ENCODE measurements around the gene TARDBP.
"Not testable (repeated sequence)": the region's sequence is repeated elsewhere in the genome, so short reads cannot be mapped to it uniquely, and the experiment has no call there.

TARDBP gene

DNA sequence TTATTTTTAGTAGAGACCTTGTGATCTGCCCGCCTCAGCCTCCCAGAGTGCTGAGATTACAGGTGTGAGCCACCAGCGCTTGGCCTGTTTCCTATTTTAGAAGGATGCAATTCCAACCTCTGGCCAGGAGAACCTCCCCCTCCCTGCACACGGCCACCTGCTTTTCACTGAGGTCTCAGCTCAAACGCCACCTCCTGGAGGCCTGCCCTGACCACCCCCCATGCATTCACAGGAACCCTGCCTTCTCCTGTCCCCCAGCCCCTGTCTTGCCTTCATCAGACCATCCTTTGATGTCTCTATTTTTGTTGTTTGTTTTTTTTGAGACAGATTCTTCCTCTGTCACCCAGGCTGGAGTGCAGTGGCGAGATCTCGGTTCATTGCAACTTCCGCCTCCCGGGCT is 45.0 kb downstream of the TARDBP start:
- TF ChIP-seq POLR2AphosphoS5 (IDR thresholded peaks at IDR 0.05; ENCODE audit: low read depth, low read length): no peak
- no peak for TF ChIP-seq TAF1 (IDR thresholded peaks at IDR 0.05; ENCODE audit: borderline replicate concordance, low read depth, low read length)
- TF ChIP-seq POLR2A (IDR thresholded peaks at IDR 0.05; ENCODE audit: low read depth, low read length): no peak
- no peak for DNase-seq (ENCODE audit: insufficient read length)
- no peak for FAIRE-seq

DNA sequence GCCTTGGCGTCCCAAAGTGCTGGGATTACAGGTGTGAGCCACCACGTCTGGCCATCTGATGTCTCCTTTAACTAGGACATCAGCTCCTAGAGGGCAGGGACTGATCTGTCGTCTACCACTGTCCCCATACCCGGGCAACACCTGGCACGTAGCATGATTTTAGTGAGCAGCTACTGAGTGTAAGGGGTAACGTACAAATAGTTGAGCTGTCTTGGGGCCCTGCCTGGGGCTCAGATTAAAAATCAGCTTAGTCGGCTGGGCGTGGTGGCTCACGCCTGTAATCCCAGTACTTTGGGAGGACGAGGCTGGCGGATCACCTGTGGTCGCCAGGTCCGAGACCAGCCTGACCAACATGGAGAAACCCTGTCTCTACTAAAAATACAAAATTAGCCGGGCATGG is 45.6 kb downstream of the TARDBP start:
- FAIRE-seq (no peak), DNase-seq (ENCODE audit: insufficient read length) (no peak)
- TF ChIP-seq POLR2AphosphoS5 (IDR thresholded peaks at IDR 0.05; ENCODE audit: low read depth, low read length) (no peak), POLR2A (IDR thresholded peaks at IDR 0.05; ENCODE audit: low read depth, low read length) (no peak), TAF1 (IDR thresholded peaks at IDR 0.05; ENCODE audit: borderline replicate concordance, low read depth, low read length) (no peak)

DNA sequence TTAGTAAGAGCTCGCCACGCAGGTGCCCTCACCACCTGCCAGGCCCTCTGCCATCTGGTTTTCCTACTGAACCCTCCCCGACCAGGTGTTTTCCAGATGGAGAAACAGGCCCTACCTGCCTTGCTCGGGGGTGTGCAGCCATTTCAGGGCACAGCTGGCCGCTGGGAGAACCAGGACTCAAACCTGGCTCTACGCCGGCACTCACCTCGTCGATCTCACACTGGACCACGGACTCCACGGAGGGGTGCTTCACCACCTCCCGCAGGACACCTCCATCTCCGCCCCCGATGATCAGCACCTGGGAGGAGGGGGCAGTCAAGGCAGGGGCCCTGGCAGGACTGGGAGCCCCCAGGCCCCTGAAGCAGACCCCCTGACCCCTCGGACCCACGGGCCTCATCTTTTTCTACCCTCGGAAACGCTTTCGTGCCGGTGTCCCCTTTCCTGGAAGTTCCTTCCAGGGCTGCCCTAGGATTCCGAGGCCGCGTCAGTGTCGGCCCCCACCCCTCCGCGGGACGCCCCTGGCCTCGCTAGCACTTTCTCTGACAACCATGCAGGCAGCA is 46.2 kb downstream of the TARDBP start:
- TF ChIP-seq TAF1 (IDR thresholded peaks at IDR 0.05; ENCODE audit: borderline replicate concordance, low read depth, low read length) (no peak), POLR2AphosphoS5 (IDR thresholded peaks at IDR 0.05; ENCODE audit: low read depth, low read length) (no peak), POLR2A (IDR thresholded peaks at IDR 0.05; ENCODE audit: low read depth, low read length) (no peak)
- FAIRE-seq: no peak
- no peak for DNase-seq (ENCODE audit: insufficient read length)

DNA sequence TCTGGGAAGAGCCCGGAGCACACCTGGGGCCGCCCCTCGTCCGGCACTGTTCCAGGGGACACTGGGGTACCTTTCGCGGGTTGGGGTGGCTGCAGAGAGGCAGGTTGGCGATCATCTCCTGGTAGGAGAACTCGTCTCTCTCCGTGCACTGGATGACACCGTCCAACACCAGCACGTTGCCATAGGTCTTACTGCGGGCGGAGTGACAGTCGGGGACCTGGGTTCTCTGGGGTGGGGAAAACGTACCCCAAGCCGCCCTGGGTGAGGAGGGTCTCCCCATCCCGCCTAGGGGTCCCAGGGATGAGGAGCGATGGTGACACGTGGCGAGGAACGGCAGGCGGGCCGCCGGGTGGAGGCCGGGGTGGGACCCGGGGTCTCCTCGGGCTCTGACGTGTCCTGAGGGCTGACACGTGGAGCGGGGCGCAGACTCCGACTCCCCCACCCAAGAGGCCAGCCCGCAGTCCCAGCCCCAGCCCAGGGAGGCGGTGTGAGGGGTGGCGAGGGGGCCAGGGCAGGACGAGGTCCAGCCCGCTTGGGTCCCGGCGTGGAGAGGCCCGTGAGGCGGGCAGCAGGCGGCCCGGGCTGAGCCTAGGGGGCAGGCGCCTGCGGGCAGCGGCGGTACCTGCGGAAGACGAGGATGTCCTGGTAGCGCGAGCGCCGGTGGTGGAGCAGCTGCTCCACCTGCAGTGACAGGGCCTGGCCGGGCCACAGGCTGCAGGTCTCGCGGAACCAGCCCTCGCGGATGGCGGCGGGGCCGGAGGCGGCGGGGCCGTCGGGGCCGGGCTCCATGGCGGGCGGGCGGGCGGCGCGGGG is 46.9 kb downstream of the TARDBP start:
- FAIRE-seq: no peak
- no peak for DNase-seq (ENCODE audit: insufficient read length)
- TF ChIP-seq POLR2A (IDR thresholded peaks at IDR 0.05; ENCODE audit: low read depth, low read length) (no peak), POLR2AphosphoS5 (IDR thresholded peaks at IDR 0.05; ENCODE audit: low read depth, low read length) (no peak; the same call in 1 of the 2 replicates), TAF1 (IDR thresholded peaks at IDR 0.05; ENCODE audit: borderline replicate concordance, low read depth, low read length) (0 out of 2 replicates have a peak, but pooled peaks have one; percentile 5)

DNA sequence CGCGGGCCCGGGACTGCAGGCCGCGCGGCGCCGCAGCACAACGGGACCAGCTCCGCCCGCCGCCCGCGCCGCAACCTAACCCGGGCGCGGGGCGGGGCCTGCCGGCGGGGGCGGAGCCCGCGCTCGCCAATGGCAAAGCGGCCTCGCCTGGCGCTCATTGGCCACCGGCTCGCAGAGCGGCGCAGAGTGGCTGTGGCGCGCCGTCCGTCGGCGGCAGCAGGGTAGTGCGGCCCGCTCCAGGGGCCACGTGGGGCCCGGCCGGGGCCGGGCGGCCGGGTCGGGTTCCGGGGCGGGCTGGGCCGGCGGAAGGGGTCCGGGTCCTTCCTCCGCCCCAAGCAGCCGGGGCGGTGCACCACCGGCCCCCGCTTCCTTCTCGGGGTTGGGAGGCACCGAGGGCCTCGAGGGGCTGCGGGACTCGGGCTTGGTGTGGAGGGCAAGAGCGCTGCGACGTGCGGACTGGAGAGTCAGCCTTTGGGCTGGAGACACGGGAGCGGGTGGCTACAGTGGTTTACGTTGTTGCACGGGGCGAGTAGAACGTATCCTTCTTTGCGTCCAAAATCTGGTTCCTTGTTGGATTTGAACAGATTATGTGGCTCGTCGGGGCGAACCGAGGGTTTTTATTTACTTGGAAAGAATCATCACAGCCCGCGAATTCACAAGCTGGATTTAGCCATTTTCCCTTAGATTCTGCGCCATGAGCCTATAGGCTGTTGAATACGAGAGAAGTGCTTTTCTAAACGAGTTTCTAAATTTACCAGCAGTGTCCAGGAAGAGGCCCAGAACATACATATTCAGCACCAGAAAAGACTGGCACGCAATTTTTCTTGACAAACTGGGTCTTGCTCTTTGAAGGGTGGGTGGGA is 47.7 kb downstream of the TARDBP start, which contains the start of gene SRM:
Gene SRM (minus strand): TSS at position 51 of the 863 bp plus-strand sequence. CDS start 75 bp downstream, outside the sequence.
- peak; percentile 99 for FAIRE-seq
- TF ChIP-seq POLR2A (IDR thresholded peaks at IDR 0.05; ENCODE audit: low read depth, low read length): peak; percentile 79
- TF ChIP-seq POLR2AphosphoS5 (IDR thresholded peaks at IDR 0.05; ENCODE audit: low read depth, low read length): peak; percentile 56
- TF ChIP-seq TAF1 (IDR thresholded peaks at IDR 0.05; ENCODE audit: borderline replicate concordance, low read depth, low read length): peak; percentile 44; the same call in 1 of the 2 replicates
- DNase-seq (ENCODE audit: insufficient read length): peak; percentile 99

DNA sequence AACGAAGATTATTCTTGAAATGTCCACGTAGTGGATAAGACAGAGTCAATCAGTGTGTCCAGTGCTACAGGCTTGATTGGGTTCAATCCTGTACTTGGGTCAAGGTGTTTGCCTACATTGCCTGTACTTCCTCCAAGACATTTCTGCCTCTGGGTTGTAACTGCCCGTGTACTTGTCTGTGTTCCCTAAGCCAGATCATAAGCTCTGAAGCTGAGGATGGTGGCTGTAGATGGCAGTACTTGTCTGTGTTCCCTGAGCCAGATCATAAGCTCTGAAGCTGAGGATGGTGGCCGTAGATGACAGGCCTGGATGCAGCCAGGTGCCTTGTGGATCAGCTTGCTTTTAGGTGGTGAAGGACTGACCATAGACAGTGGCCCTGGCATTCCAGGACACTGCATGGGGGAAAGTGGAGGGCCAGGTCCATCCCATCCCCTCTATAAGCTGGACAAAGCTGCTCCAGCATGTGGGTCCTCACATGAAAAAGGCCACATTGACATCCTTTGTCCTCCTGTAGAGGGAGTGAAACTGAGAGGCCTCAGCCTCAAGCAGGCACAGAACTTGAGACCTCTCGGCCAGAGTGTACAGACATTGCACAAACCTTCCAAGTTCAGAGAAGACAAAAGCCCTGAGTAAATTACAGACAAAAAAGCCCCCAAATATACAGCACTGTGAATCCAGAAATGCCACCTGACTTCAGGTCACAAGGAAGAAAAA is 49.4 kb downstream of the TARDBP start:
- DNase-seq (ENCODE audit: insufficient read length) (no peak), FAIRE-seq (peak; percentile 24)
- TF ChIP-seq TAF1 (IDR thresholded peaks at IDR 0.05; ENCODE audit: borderline replicate concordance, low read depth, low read length): no peak
- TF ChIP-seq POLR2AphosphoS5 (IDR thresholded peaks at IDR 0.05; ENCODE audit: low read depth, low read length): no peak
- no peak for TF ChIP-seq POLR2A (IDR thresholded peaks at IDR 0.05; ENCODE audit: low read depth, low read length)

DNA sequence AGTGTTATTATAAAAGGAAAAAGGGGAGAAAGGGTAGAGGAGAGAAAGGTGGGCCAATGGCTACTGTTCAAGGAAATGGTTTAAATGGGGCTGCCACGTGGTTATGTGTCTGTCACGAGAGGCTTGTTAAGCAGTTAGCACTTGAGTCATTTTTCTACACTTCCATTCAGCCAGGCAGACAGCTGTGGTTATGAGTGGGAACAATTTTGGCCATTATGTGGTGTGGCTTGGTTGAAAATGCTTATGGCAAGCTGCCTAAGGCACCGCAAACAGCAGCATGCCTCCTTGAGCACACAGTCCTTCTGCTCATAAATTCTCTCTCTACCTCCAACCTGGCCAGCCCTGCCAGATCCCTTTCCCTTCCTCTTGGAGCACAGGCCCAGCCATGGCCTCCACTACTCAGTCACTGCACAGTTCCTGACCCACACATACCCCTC is 50.5 kb downstream of the TARDBP start:
- TF ChIP-seq POLR2AphosphoS5 (IDR thresholded peaks at IDR 0.05; ENCODE audit: low read depth, low read length) (peak; percentile 59; the same call in 1 of the 2 replicates), POLR2A (IDR thresholded peaks at IDR 0.05; ENCODE audit: low read depth, low read length) (no peak), TAF1 (IDR thresholded peaks at IDR 0.05; ENCODE audit: borderline replicate concordance, low read depth, low read length) (no peak)
- FAIRE-seq (peak; percentile 48), DNase-seq (ENCODE audit: insufficient read length) (no peak)

DNA sequence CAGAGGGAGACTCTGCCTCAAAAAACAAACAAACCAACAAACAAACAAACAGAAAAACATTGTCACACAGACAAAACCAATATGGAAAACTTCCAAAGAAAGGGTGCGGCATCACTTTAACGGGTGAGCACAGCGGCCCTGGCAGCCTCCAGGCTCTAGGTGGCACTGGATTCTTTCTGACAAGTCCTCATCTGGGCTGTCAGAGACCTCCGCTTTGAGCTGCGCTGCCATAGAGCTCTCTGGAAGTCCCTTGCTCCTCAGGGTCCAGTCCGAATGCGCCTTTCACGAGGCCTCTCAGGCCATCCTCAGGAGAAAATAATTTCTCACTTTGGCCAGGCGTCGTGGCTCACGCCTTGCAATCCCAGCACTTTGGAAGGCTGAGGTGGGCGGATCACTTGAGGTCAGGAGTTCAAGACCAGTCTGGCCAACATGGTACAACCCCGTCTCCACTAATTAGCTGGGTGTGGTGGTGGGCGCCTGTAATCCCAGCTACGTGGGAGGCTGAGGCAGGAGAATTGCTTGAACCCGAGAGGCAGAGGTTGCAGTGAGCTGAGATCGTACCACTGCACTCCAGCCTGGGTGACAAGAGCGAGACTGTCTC is 51.6 kb downstream of the TARDBP start:
- FAIRE-seq; DNase-seq (ENCODE audit: insufficient read length): not testable (repeated sequence)

DNA sequence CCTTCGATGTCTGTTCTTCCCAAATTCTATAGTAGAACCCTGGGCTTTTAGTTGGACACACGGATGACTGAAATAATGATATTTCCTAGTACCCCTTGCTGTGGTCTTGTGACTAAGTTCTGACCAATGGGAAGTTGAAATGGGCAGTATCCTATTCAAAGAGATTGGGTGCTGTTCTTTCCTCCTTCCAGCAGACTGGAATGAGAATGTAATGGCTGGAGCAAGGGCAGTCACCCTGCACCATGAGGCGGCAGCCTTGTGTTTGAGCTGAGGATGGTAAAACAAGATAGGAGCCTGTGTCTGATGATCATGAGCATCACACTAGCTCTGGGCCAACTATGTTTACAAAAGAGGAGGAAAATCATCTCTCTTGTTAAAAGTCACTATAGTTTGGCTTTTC is 52.5 kb downstream of the TARDBP start:
- no peak for TF ChIP-seq TAF1 (IDR thresholded peaks at IDR 0.05; ENCODE audit: borderline replicate concordance, low read depth, low read length)
- TF ChIP-seq POLR2AphosphoS5 (IDR thresholded peaks at IDR 0.05; ENCODE audit: low read depth, low read length): no peak
- TF ChIP-seq POLR2A (IDR thresholded peaks at IDR 0.05; ENCODE audit: low read depth, low read length): no peak
- FAIRE-seq (no peak), DNase-seq (ENCODE audit: insufficient read length) (no peak)

DNA sequence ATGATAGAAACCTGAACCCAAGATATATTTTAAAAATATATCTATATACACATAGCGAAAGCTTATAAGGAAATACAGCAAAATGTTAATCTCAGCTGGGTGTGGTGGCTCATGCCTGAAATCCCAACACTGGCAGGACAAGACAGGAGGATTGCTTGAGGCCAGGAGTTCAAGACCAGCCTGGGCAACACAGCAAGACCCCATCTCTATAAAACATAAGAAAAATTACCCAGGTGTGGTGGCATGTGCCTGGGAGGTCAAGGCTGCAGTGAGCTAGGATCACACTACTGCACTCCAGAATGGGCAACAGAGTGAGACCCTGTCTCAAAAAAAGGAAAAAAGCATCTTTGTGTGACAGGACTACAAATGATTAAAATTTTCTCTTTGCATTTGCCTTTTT is 53.3 kb downstream of the TARDBP start:
- FAIRE-seq (no peak), DNase-seq (ENCODE audit: insufficient read length) (no peak)
- TF ChIP-seq POLR2A (IDR thresholded peaks at IDR 0.05; ENCODE audit: low read depth, low read length) (no peak), TAF1 (IDR thresholded peaks at IDR 0.05; ENCODE audit: borderline replicate concordance, low read depth, low read length) (no peak), POLR2AphosphoS5 (IDR thresholded peaks at IDR 0.05; ENCODE audit: low read depth, low read length) (no peak)

Measured in GM12892 (cell line).